ENCODE data around the gene AKNA. TPM values are rescaled to one million over a fixed set of nuclear protein-coding genes. Genes with fewer than 3 reads are reported as not detected.

AKNA gene
- total RNA-seq, 1 donor from 2014 or later, result 55.0 TPM

GRCh38 chr9:114394523-114395333, 6.9 kb upstream of the AKNA start:
- H3K27me3 ChIP-seq, result no peaks in the 10 kb centered on the region
- DNase-seq (ENCODE audit: extremely low spot score in 2 of 2), result no peak
- peak overlapping the region; percentile 10 to 32 for H3K4me3 ChIP-seq
- intact Hi-C loops (cut with DNase I), result loop anchor here (10.0 kb wide), 1 partner anchor 50 kb away; no protein-coding TSS in a partner anchor
- no peaks in the 10 kb centered on the region for H3K36me3 ChIP-seq
- H3K4me1 ChIP-seq, result peaks cover 63% of the 10 kb centered on the region
- TF ChIP-seq CTCF (IDR thresholded peaks at IDR 0.05), result no peak
- TF ChIP-seq POLR2AphosphoS5 (IDR thresholded peaks at IDR 0.05; ENCODE audit: insufficient read depth in 1 of 2, low read depth in 1 of 2), result peak in 1 of 2 donors; percentile 23
- peak overlapping the region; percentile 87 for H3K27ac ChIP-seq
- no peaks in the 10 kb centered on the region for H3K9me3 ChIP-seq

- DNase-seq (ENCODE audit: extremely low spot score in 2 of 2), result no peak
- peaks cover 82% of the 10 kb centered on the region for H3K4me1 ChIP-seq
- peak overlapping the region; percentile 87 for H3K27ac ChIP-seq
- intact Hi-C loops (cut with DNase I), result loop anchor here (10.0 kb wide), 1 partner anchor 48 kb away; no protein-coding TSS in a partner anchor
- H3K4me3 ChIP-seq, result peak overlapping the region; percentile 1
- no peaks in the 10 kb centered on the region for H3K9me3 ChIP-seq
- TF ChIP-seq POLR2A (IDR thresholded peaks at IDR 0.05) (no peak), CTCF (IDR thresholded peaks at IDR 0.05) (no peak), POLR2AphosphoS5 (IDR thresholded peaks at IDR 0.05; ENCODE audit: insufficient read depth in 1 of 2, low read depth in 1 of 2) (no peak)
- H3K36me3 ChIP-seq, result no peaks in the 10 kb centered on the region
- no peaks in the 10 kb centered on the region for H3K27me3 ChIP-seq
Observed at GRCh38 chr9:114392749-114393112, 4.9 kb upstream of the AKNA start.

GRCh38 chr9:114390952-114391351, 3.2 kb upstream of the AKNA start:
- intact Hi-C loops (cut with DNase I), result loop anchor here (10.0 kb wide), 1 partner anchor 46 kb away; no protein-coding TSS in a partner anchor
- DNase-seq (ENCODE audit: extremely low spot score in 2 of 2), result no peak
- peak overlapping the region; percentile 87 for H3K27ac ChIP-seq
- no peaks in the 10 kb centered on the region for H3K27me3 ChIP-seq
- no peaks in the 10 kb centered on the region for H3K36me3 ChIP-seq
- H3K9me3 ChIP-seq, result no peaks in the 10 kb centered on the region
- H3K4me3 ChIP-seq, result no peak overlapping the region
- H3K4me1 ChIP-seq, result peaks cover 75% of the 10 kb centered on the region
- TF ChIP-seq CTCF (IDR thresholded peaks at IDR 0.05), result no peak
- no peak for TF ChIP-seq POLR2AphosphoS5 (IDR thresholded peaks at IDR 0.05; ENCODE audit: insufficient read depth in 1 of 2, low read depth in 1 of 2)
- TF ChIP-seq POLR2A (IDR thresholded peaks at IDR 0.05), result no peak

GRCh38 chr9:114389612-114390368, 2.0 kb upstream of the AKNA start:
- H3K4me3 ChIP-seq, result no peak overlapping the region
- TF ChIP-seq CTCF (IDR thresholded peaks at IDR 0.05) (no peak), POLR2AphosphoS5 (IDR thresholded peaks at IDR 0.05; ENCODE audit: insufficient read depth in 1 of 2, low read depth in 1 of 2) (no peak), POLR2A (IDR thresholded peaks at IDR 0.05) (no peak)
- no peaks in the 10 kb centered on the region for H3K27me3 ChIP-seq
- H3K27ac ChIP-seq, result peak overlapping the region; percentile 87
- intact Hi-C loops (cut with DNase I), result loop anchor here (10.0 kb wide), 1 partner anchor 45 kb away; no protein-coding TSS in a partner anchor
- DNase-seq (ENCODE audit: extremely low spot score in 2 of 2), result no peak
- peaks cover 75% of the 10 kb centered on the region for H3K4me1 ChIP-seq
- H3K9me3 ChIP-seq, result no peaks in the 10 kb centered on the region
- H3K36me3 ChIP-seq, result no peaks in the 10 kb centered on the region

Measured in vagina (tissue), 2 donors.